GM21390 (cell line): ENCODE data around the gene EXPH5.

ENCODE experiments used
- ATAC-seq: cut with Tn5 transposase; IDR thresholded peaks from one replicate; pipeline ENCODE4 v1.9.1; 2021; ENCODE audit not compliant: unreplicated experiment

Gene EXPH5

GRCh38 chr11:108525161-108525560, 68.4 kb downstream of the EXPH5 start:
- ATAC-seq: no peak

GRCh38 chr11:108524422-108524821, 69.1 kb downstream of the EXPH5 start:
- no peak for ATAC-seq

- ATAC-seq: no peak
Observed at GRCh38 chr11:108522318-108522717, 71.2 kb downstream of the EXPH5 start.

- no peak for ATAC-seq
Observed at GRCh38 chr11:108518581-108518980, 75.0 kb downstream of the EXPH5 start.

- no peak for ATAC-seq
Observed at GRCh38 chr11:108516125-108516524, 77.4 kb downstream of the EXPH5 start.

- ATAC-seq: no peak
Observed at GRCh38 chr11:108512708-108513107, 80.9 kb downstream of the EXPH5 start.

GRCh38 chr11:108511851-108512474, 81.6 kb downstream of the EXPH5 start:
- ATAC-seq: no peak

- no peak for ATAC-seq
Observed at GRCh38 chr11:108508653-108509593, 84.6 kb downstream of the EXPH5 start.

GRCh38 chr11:108501396-108501795, 92.2 kb downstream of the EXPH5 start:
- no peak for ATAC-seq

- no peak for ATAC-seq
Observed at GRCh38 chr11:108500721-108501120, 92.8 kb downstream of the EXPH5 start.

- ATAC-seq: no peak
Observed at GRCh38 chr11:108500169-108500568, 93.4 kb downstream of the EXPH5 start.

GRCh38 chr11:108498816-108499408, 94.7 kb downstream of the EXPH5 start:
- ATAC-seq: no peak

- peak; percentile 52 for ATAC-seq
Observed at GRCh38 chr11:108498046-108498815, 95.3 kb downstream of the EXPH5 start, which contains the start of gene POGLUT3. Gene POGLUT3, minus strand, starts transcription at chr11:108498384. Its CDS starts 18 bp downstream, at chr11:108498366.

GRCh38 chr11:108497317-108498045, 96.1 kb downstream of the EXPH5 start:
- ATAC-seq: peak; percentile 56

GRCh38 chr11:108496643-108497256, 96.8 kb downstream of the EXPH5 start:
- ATAC-seq: no peak

GRCh38 chr11:108495326-108495725, 98.2 kb downstream of the EXPH5 start:
- no peak for ATAC-seq

- no peak for ATAC-seq
Observed at GRCh38 chr11:108494182-108494581, 99.4 kb downstream of the EXPH5 start.

GRCh38 chr11:108491936-108492335, 101.6 kb downstream of the EXPH5 start:
- no peak for ATAC-seq

GRCh38 chr11:108486828-108487227, 106.7 kb downstream of the EXPH5 start:
- no peak for ATAC-seq

- ATAC-seq: no peak
Observed at GRCh38 chr11:108486331-108486730, 107.2 kb downstream of the EXPH5 start.
